Measurements from ENCODE around the gene SPRED1. TPM values are rescaled to one million over a fixed set of nuclear protein-coding genes. Genes with fewer than 3 reads are reported as not detected.
A peak's percentile ranks its signal among the peaks of the same experiment; 100 is the strongest.

Gene SPRED1
- total RNA-seq, 4 donors from 2014 or later, result 8.6 to 26.5 (median 10.3) TPM

GRCh38 chr15:38255690-38256089 is 3.1 kb downstream of the SPRED1 start:
- peak overlapping the region; percentile 38 to 99 (median 97) for H3K27ac ChIP-seq
- peaks cover 0 to 37% (median 20%) of the 10 kb centered on the region in 4 donors for H3K4me1 ChIP-seq
- H3K36me3 ChIP-seq, result no peaks in the 10 kb centered on the region
- intact Hi-C loops (cut with DNase I; ENCODE audit: low total_unique reads) (loop anchor here (10.0 kb wide), 1 partner anchor 191 kb away; no protein-coding TSS in a partner anchor), in situ Hi-C loops (cut with MboI; ENCODE audit: low pct_ligation_motif_present in 1 of 4, low pct_unique_long_range_greater_than_20kb in 1 of 4, low sequenced_read_pairs in 3 of 4) (no loop called here)
- H3K4me3 ChIP-seq, result peak overlapping the region in 1 of 4 donors; percentile 90
- no peak for DNase-seq
- TF ChIP-seq POLR2A (IDR thresholded peaks at IDR 0.05) (no peak), EP300 (IDR thresholded peaks at IDR 0.05; ENCODE audit: low read depth) (no peak), POLR2AphosphoS5 (IDR thresholded peaks at IDR 0.05) (no peak)
- TF ChIP-seq, protein P1, sequence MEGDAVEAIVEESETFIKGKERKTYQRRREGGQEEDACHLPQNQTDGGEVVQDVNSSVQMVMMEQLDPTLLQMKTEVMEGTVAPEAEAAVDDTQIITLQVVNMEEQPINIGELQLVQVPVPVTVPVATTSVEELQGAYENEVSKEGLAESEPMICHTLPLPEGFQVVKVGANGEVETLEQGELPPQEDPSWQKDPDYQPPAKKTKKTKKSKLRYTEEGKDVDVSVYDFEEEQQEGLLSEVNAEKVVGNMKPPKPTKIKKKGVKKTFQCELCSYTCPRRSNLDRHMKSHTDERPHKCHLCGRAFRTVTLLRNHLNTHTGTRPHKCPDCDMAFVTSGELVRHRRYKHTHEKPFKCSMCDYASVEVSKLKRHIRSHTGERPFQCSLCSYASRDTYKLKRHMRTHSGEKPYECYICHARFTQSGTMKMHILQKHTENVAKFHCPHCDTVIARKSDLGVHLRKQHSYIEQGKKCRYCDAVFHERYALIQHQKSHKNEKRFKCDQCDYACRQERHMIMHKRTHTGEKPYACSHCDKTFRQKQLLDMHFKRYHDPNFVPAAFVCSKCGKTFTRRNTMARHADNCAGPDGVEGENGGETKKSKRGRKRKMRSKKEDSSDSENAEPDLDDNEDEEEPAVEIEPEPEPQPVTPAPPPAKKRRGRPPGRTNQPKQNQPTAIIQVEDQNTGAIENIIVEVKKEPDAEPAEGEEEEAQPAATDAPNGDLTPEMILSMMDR (IDR thresholded peaks at IDR 0.05), result no peak
- H3K27me3 ChIP-seq, result no peaks in the 10 kb centered on the region
- no peaks in the 10 kb centered on the region for H3K9me3 ChIP-seq
- 55 to 70% methylated on average over 2 of the region's 2 CpGs for WGBS, 2 donors (ENCODE audit: low coverage in 1 of 2)

DNA sequence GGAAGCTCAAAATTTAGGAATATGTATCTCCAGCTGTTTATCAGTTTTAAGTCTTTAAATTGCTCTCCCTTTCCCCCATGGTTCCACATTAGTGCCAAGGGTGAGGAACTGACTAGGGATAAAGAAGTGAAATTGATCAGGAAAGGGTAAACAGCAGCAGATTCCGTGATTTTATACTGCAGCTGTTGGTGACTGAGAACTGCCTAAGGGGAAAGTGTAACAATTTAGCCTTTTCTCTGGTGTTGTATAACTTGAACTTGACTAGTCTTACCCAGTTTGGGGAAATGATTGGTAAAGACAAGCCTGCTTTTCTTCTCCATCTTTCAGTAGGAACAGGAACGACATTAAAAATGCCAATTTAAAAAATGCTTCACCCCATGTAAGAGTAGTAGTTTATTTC is 5.0 kb downstream of the SPRED1 start:
- H3K4me3 ChIP-seq, result no peak overlapping the region
- WGBS, 2 donors (ENCODE audit: low coverage in 1 of 2), result 34 to 36% methylated on average over 2 of the region's 2 CpGs
- in situ Hi-C loops (cut with MboI; ENCODE audit: low pct_ligation_motif_present in 1 of 4, low pct_unique_long_range_greater_than_20kb in 1 of 4, low sequenced_read_pairs in 3 of 4), result no loop called here
- H3K36me3 ChIP-seq, result no peaks in the 10 kb centered on the region
- no peak for DNase-seq
- peaks cover 0 to 33% (median 18%) of the 10 kb centered on the region in 4 donors for H3K4me1 ChIP-seq
- H3K9me3 ChIP-seq, result no peaks in the 10 kb centered on the region
- intact Hi-C loops (cut with DNase I; ENCODE audit: low total_unique reads), result loop anchor here (10.0 kb wide), 1 partner anchor 193 kb away; no protein-coding TSS in a partner anchor
- no peaks in the 10 kb centered on the region for H3K27me3 ChIP-seq
- no peak for TF ChIP-seq EP300 (IDR thresholded peaks at IDR 0.05; ENCODE audit: low read depth)
- no peak for TF ChIP-seq POLR2AphosphoS5 (IDR thresholded peaks at IDR 0.05)
- TF ChIP-seq, protein P1 (IDR thresholded peaks at IDR 0.05), result no peak
- no peak for TF ChIP-seq POLR2A (IDR thresholded peaks at IDR 0.05)
- H3K27ac ChIP-seq, result peak overlapping the region in 1 of 4 donors; percentile 0

- H3K36me3 ChIP-seq, result no peaks in the 10 kb centered on the region
- in situ Hi-C loops (cut with MboI; ENCODE audit: low pct_ligation_motif_present in 1 of 4, low pct_unique_long_range_greater_than_20kb in 1 of 4, low sequenced_read_pairs in 3 of 4), result no loop called here
- no peak for DNase-seq
- WGBS, 2 donors (ENCODE audit: low coverage in 1 of 2), result 95 to 100% methylated on average over 1 to 2 of the region's 2 CpGs
- no peak overlapping the region for H3K27ac ChIP-seq
- H3K4me1 ChIP-seq, result peaks cover 0 to 26% (median 15%) of the 10 kb centered on the region in 4 donors
- no peak overlapping the region for H3K4me3 ChIP-seq
- TF ChIP-seq, protein P1 (IDR thresholded peaks at IDR 0.05), result no peak
- TF ChIP-seq POLR2A (IDR thresholded peaks at IDR 0.05), result no peak
- TF ChIP-seq POLR2AphosphoS5 (IDR thresholded peaks at IDR 0.05), result no peak
- no peak for TF ChIP-seq EP300 (IDR thresholded peaks at IDR 0.05; ENCODE audit: low read depth)
- intact Hi-C loops (cut with DNase I; ENCODE audit: low total_unique reads), result loop anchor here (10.0 kb wide), 1 partner anchor 194 kb away; no protein-coding TSS in a partner anchor
- H3K27me3 ChIP-seq, result no peaks in the 10 kb centered on the region
- H3K9me3 ChIP-seq, result no peaks in the 10 kb centered on the region
These were observed 6.5 kb downstream of the SPRED1 start for GRCh38 chr15:38259134-38259533.

GRCh38 chr15:38260077-38260476 is 7.4 kb downstream of the SPRED1 start:
- WGBS, 2 donors (ENCODE audit: low coverage in 1 of 2), result 42 to 62% methylated on average over 1 to 2 of the region's 2 CpGs
- in situ Hi-C loops (cut with MboI; ENCODE audit: low pct_ligation_motif_present in 1 of 4, low pct_unique_long_range_greater_than_20kb in 1 of 4, low sequenced_read_pairs in 3 of 4) (no loop called here), intact Hi-C loops (cut with DNase I; ENCODE audit: low total_unique reads) (no loop called here)
- TF ChIP-seq POLR2AphosphoS5 (IDR thresholded peaks at IDR 0.05) (no peak), POLR2A (IDR thresholded peaks at IDR 0.05) (no peak), EP300 (IDR thresholded peaks at IDR 0.05; ENCODE audit: low read depth) (no peak)
- TF ChIP-seq, protein P1 (IDR thresholded peaks at IDR 0.05), result no peak
- Histone ChIP-seq H3K27ac (no peak overlapping the region), H3K27me3 (no peaks in the 10 kb centered on the region), H3K36me3 (no peaks in the 10 kb centered on the region), H3K4me1 (peaks cover 0 to 27% (median 8%) of the 10 kb centered on the region in 4 donors), H3K9me3 (no peaks in the 10 kb centered on the region), H3K4me3 (no peak overlapping the region)
- no peak for DNase-seq
